ENCODE results near the gene MAPKAP1. TPM values are rescaled to one million over a fixed set of nuclear protein-coding genes. Genes with fewer than 3 reads are reported as not detected.

The MAPKAP1 gene
- total RNA-seq, 4 donors from 2014 or later = 46.7 to 63.0 (median 57.9) TPM

DNA sequence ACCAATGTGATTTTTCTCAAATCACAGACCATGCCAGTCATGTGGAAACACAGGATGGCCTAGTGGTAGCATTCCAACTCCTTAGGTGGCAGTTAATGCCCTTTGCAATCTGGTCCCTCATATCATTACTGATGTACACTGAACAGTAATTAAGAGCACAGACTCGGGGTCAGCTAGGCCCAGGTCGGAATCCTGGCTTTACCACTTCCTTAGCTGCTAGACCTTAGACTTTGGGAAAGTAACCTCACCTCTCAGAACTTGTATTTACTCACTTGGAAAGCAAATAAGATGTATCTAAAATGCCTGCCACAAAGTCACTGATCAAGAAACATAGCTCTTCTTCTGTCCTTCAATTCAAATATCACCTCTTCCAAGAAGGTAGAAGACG, 112.8 kb downstream of the MAPKAP1 start:
- TF ChIP-seq, protein P1, sequence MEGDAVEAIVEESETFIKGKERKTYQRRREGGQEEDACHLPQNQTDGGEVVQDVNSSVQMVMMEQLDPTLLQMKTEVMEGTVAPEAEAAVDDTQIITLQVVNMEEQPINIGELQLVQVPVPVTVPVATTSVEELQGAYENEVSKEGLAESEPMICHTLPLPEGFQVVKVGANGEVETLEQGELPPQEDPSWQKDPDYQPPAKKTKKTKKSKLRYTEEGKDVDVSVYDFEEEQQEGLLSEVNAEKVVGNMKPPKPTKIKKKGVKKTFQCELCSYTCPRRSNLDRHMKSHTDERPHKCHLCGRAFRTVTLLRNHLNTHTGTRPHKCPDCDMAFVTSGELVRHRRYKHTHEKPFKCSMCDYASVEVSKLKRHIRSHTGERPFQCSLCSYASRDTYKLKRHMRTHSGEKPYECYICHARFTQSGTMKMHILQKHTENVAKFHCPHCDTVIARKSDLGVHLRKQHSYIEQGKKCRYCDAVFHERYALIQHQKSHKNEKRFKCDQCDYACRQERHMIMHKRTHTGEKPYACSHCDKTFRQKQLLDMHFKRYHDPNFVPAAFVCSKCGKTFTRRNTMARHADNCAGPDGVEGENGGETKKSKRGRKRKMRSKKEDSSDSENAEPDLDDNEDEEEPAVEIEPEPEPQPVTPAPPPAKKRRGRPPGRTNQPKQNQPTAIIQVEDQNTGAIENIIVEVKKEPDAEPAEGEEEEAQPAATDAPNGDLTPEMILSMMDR (IDR thresholded peaks at IDR 0.05) = no peak
- no peak for TF ChIP-seq POLR2A (IDR thresholded peaks at IDR 0.05)
- intact Hi-C loops (cut with DNase I; ENCODE audit: low total_unique reads) = no loop called here
- 91 to 98% methylated on average over 3 of the region's 3 CpGs for WGBS, 2 donors
- DNase-seq (ENCODE audit: low spot score in 2 of 2) = no peak
- no peak overlapping the region for H3K4me3 ChIP-seq (ENCODE audit: low read depth, poor library complexity, severe bottlenecking)

DNA sequence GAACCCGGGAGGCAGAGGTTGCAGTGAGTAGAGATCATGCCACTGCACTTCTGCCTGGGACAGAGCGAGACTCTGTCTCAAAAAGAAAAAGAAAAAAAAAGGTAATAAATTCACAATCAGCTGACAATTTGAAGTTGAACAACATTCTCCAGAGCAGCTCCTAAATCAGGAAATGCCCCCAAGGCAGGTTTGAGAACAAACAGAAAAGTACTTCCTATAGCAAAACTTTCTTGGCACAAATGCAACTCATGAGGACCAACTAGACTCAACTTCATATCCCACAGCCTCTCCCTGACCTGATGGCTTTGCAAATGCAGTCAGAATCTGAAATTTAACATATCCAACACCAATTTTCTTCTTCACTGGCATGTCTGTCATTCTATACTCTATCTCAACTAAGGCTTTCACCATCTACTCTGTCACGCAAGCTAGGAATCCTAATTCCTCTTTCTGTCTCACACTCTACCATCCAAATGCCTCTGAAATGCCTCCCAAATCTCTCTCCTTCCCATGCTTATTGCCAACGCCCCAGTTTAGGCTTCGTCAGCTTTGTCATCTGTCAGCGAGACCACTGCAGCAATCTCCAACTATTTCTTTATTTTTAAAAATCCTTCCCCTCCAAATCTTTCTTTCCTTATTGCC, 113.3 kb downstream of the MAPKAP1 start:
- intact Hi-C loops (cut with DNase I; ENCODE audit: low total_unique reads) = no loop called here
- no peak for DNase-seq (ENCODE audit: low spot score in 2 of 2)
- TF ChIP-seq, protein P1 (IDR thresholded peaks at IDR 0.05) = no peak
- TF ChIP-seq POLR2A (IDR thresholded peaks at IDR 0.05) = no peak
- H3K4me3 ChIP-seq (ENCODE audit: low read depth, poor library complexity, severe bottlenecking) = no peak overlapping the region
- WGBS, 2 donors = 71 to 80% methylated on average over 6 of the region's 6 CpGs

DNA sequence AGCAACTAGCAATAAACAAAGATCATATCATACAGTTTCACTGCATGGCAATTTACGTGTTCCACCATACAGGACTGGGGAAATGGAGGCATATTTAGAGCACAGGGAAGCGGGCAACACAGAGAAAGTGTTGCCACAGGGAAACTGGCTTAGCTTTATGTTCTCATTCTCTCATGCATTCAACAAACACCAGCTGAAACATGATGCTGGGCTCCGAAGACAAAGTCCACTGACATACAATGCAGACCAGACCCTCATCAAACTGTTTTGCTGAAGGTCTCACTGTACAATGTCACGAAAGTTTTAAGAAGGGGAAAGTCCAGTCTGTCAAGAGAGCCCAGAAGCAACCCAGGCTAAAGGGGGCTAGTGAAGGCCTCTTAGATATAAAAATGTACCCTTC, 115.1 kb downstream of the MAPKAP1 start:
- DNase-seq (ENCODE audit: low spot score in 2 of 2) = no peak
- WGBS, 2 donors = 95 to 100% methylated on average over 4 of the region's 4 CpGs
- TF ChIP-seq, protein P1 (IDR thresholded peaks at IDR 0.05) = no peak
- TF ChIP-seq POLR2A (IDR thresholded peaks at IDR 0.05) = no peak
- intact Hi-C loops (cut with DNase I; ENCODE audit: low total_unique reads) = no loop called here
- H3K4me3 ChIP-seq (ENCODE audit: low read depth, poor library complexity, severe bottlenecking) = no peak overlapping the region

DNA sequence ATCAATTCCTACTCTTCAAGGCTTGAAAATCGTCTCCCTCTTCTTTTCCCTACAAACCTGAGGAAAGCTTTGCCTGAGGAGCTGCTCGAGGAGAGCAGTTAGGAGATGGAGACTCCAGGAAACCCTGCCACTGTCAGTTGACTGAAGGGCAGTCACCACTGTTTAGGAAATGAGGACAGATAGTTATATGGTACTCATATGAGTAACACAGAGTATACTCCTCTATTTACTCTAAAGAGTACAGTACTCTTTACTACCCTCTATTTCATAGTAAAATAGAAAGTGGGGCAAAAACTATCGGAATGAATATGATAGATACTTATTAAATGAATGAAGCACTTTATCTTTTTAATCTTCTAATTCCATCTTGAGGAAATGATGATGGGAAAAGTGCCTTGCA, 115.8 kb downstream of the MAPKAP1 start:
- no peak for DNase-seq (ENCODE audit: low spot score in 2 of 2)
- TF ChIP-seq, protein P1 (IDR thresholded peaks at IDR 0.05) = no peak
- TF ChIP-seq POLR2A (IDR thresholded peaks at IDR 0.05) = no peak
- WGBS, 2 donors = 93% methylated on average over 3 of the region's 3 CpGs
- intact Hi-C loops (cut with DNase I; ENCODE audit: low total_unique reads) = no loop called here
- H3K4me3 ChIP-seq (ENCODE audit: low read depth, poor library complexity, severe bottlenecking) = no peak overlapping the region

DNA sequence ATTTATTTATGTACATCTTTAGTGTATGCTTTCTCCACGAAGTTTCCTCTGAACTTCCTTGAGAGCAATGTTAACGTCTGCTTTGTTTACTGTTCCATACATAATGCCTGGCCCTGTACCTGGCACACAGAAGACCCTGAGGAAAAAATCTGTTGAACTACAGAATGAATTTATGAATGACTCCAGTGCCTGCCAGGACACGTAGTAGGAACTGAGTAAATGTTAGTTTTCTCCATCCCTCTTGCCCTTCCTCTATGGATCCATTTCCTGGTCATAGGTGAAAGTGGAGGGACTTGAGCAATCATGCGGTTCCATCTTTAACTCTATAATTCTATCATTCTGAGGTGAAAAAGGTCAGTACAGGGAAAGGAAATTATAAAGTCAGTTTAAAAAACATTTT, 117.7 kb downstream of the MAPKAP1 start:
- no peak for DNase-seq (ENCODE audit: low spot score in 2 of 2)
- TF ChIP-seq, protein P1 (IDR thresholded peaks at IDR 0.05) = no peak
- no peak for TF ChIP-seq POLR2A (IDR thresholded peaks at IDR 0.05)
- WGBS, 2 donors = 64 to 65% methylated on average over 4 of the region's 4 CpGs
- intact Hi-C loops (cut with DNase I; ENCODE audit: low total_unique reads) = no loop called here
- no peak overlapping the region for H3K4me3 ChIP-seq (ENCODE audit: low read depth, poor library complexity, severe bottlenecking)
